GM10847 (cell line): ENCODE results near the gene MAGI2.

Experiments
- POLR2A ChIP-seq: IDR thresholded peaks from 2 replicates; pipeline ENCODE4 v1.6.1; 2011; ENCODE audit not compliant: insufficient read length; ENCODE audit errors: extremely low read depth

MAGI2 gene

GRCh38 chr7:79221211-79221610 is 232.3 kb downstream of the MAGI2 start:
- no peak for TF ChIP-seq POLR2A

GRCh38 chr7:79217976-79218626 is 235.4 kb downstream of the MAGI2 start:
- TF ChIP-seq POLR2A, result no peak

- TF ChIP-seq POLR2A, result no peak
Observed at GRCh38 chr7:79217468-79217867, 236.0 kb downstream of the MAGI2 start.

- TF ChIP-seq POLR2A, result no peak
Observed at GRCh38 chr7:79216236-79216635, 237.2 kb downstream of the MAGI2 start.

GRCh38 chr7:79212334-79212733 is 241.1 kb downstream of the MAGI2 start:
- TF ChIP-seq POLR2A, result no peak

GRCh38 chr7:79211724-79212123 is 241.7 kb downstream of the MAGI2 start:
- TF ChIP-seq POLR2A, result no peak

GRCh38 chr7:79199961-79200360 is 253.5 kb downstream of the MAGI2 start:
- no peak for TF ChIP-seq POLR2A

GRCh38 chr7:79199266-79199665 is 254.2 kb downstream of the MAGI2 start:
- no peak for TF ChIP-seq POLR2A

GRCh38 chr7:79185605-79186004 is 267.9 kb downstream of the MAGI2 start:
- no peak for TF ChIP-seq POLR2A

GRCh38 chr7:79182283-79182682 is 271.2 kb downstream of the MAGI2 start:
- TF ChIP-seq POLR2A, result no peak

- no peak for TF ChIP-seq POLR2A
Observed at GRCh38 chr7:79180533-79180932, 272.9 kb downstream of the MAGI2 start.

- TF ChIP-seq POLR2A, result no peak
Observed at GRCh38 chr7:79176859-79177477, 276.5 kb downstream of the MAGI2 start.

- no peak for TF ChIP-seq POLR2A
Observed at GRCh38 chr7:79175374-79175773, 278.1 kb downstream of the MAGI2 start.

GRCh38 chr7:79165225-79165624 is 288.2 kb downstream of the MAGI2 start:
- TF ChIP-seq POLR2A, result no peak

GRCh38 chr7:79159040-79159664 is 294.3 kb downstream of the MAGI2 start:
- no peak for TF ChIP-seq POLR2A

- no peak for TF ChIP-seq POLR2A
Observed at GRCh38 chr7:79157281-79157680, 296.2 kb downstream of the MAGI2 start.
